H9 (cell line): ENCODE data around the gene PLEK. TPM values are rescaled to one million over a fixed set of nuclear protein-coding genes. Genes with fewer than 3 reads are reported as not detected.

ENCODE experiments used
- DNase-seq: peaks from one replicate; pipeline ENCODE4 v3.0.0-alpha.2; 2017
- H2AFZ ChIP-seq: one replicate; pipeline ENCODE4 v1.6.1; 2013; ENCODE audit warnings: mild to moderate bottlenecking, low read length, control low read depth, moderate library complexity
- H2AK5ac ChIP-seq: 2 replicates; pipeline ENCODE4 v1.6.1; 2013; ENCODE audit warnings: low read length, control low read depth, mixed read lengths; ENCODE audit not compliant: insufficient read length
- H2BK120ac ChIP-seq: one replicate; pipeline ENCODE4 v1.6.1; 2013; ENCODE audit warnings: low read depth, mild to moderate bottlenecking, low read length, control low read depth, inconsistent platforms; ENCODE audit not compliant: poor library complexity, severe bottlenecking
- H2BK12ac ChIP-seq: 2 replicates; pipeline ENCODE4 v1.6.1; 2013; ENCODE audit warnings: low read length, control low read depth, mixed read lengths, low read depth; ENCODE audit not compliant: insufficient read length
- H2BK15ac ChIP-seq: 2 replicates; pipeline ENCODE4 v1.6.1; 2013; ENCODE audit warnings: low read depth, low read length, control low read depth
- H2BK20ac ChIP-seq: one replicate; pipeline ENCODE4 v1.6.1; 2013; ENCODE audit warnings: low read depth, mild to moderate bottlenecking, low read length, control low read depth, inconsistent platforms; ENCODE audit not compliant: poor library complexity, severe bottlenecking
- H2BK5ac ChIP-seq: 2 replicates; pipeline ENCODE4 v1.6.1; 2013; ENCODE audit warnings: low read length, control low read depth, mixed read lengths; ENCODE audit not compliant: insufficient read length
- H3K14ac ChIP-seq: 2 replicates; pipeline ENCODE4 v1.6.1; 2013; ENCODE audit warnings: low read length, control low read depth; ENCODE audit not compliant: insufficient read depth
- H3K18ac ChIP-seq: 2 replicates; pipeline ENCODE4 v1.6.1; 2013; ENCODE audit warnings: low read depth, mild to moderate bottlenecking, mixed read lengths, low read length, control low read depth; ENCODE audit not compliant: insufficient read length
- H3K23ac ChIP-seq: 2 replicates; pipeline ENCODE4 v1.6.1; 2013; ENCODE audit warnings: low read length, control low read depth, mixed read lengths, low read depth; ENCODE audit not compliant: insufficient read length
- H3K23me2 ChIP-seq: 2 replicates; pipeline ENCODE4 v1.6.1; 2013; ENCODE audit warnings: low read depth, mild to moderate bottlenecking, mixed read lengths, low read length, control low read depth; ENCODE audit not compliant: insufficient read length, poor library complexity, severe bottlenecking
- H3K27ac ChIP-seq: 2 replicates; pipeline ENCODE4 v1.5.1; 2013; ENCODE audit warnings: low read length, control low read depth, mixed read lengths, low read depth; ENCODE audit not compliant: insufficient read length
- H3K27me3 ChIP-seq: 2 replicates; pipeline ENCODE4 v1.6.1; 2013; ENCODE audit warnings: low read length, control low read depth, inconsistent platforms; ENCODE audit not compliant: insufficient read depth
- H3K4ac ChIP-seq: 2 replicates; pipeline ENCODE4 v1.6.1; 2013; ENCODE audit warnings: low read depth, mild to moderate bottlenecking, control low read depth, inconsistent platforms, low read length, moderate library complexity
- H3K4me1 ChIP-seq: 2 replicates; pipeline ENCODE4 v1.6.1; 2013; ENCODE audit warnings: low read length, control low read depth, inconsistent platforms; ENCODE audit not compliant: insufficient read depth
- H3K4me2 ChIP-seq: 2 replicates; pipeline ENCODE4 v1.6.1; 2013; ENCODE audit warnings: low read length, control low read depth, mixed read lengths; ENCODE audit not compliant: insufficient read length, insufficient read depth
- H3K56ac ChIP-seq: 2 replicates; pipeline ENCODE4 v1.6.1; 2013; ENCODE audit warnings: low read depth, mild to moderate bottlenecking, mixed read lengths, low read length, control low read depth; ENCODE audit not compliant: insufficient read length
- H3K79me1 ChIP-seq: 2 replicates; pipeline ENCODE4 v1.6.1; 2013; ENCODE audit warnings: low read depth, mild to moderate bottlenecking, moderate library complexity, low read length, control low read depth, inconsistent platforms; ENCODE audit not compliant: insufficient read depth, poor library complexity, severe bottlenecking
- H3K79me2 ChIP-seq: 2 replicates; pipeline ENCODE4 v1.6.1; 2013; ENCODE audit warnings: low read length, control low read depth, inconsistent platforms; ENCODE audit not compliant: insufficient read depth
- H3K9ac ChIP-seq: 2 replicates; pipeline ENCODE4 v1.6.1; 2013; ENCODE audit warnings: low read length, control low read depth, mixed read lengths; ENCODE audit not compliant: insufficient read length; ENCODE audit errors: extremely low read depth
- H3K9me3 ChIP-seq: one replicate; pipeline ENCODE4 v1.6.1; 2013; ENCODE audit warnings: low read depth, low read length, inconsistent platforms; ENCODE audit not compliant: control insufficient read depth
- H3T11ph ChIP-seq: one replicate; pipeline ENCODE4 v1.6.1; 2013; ENCODE audit warnings: mild to moderate bottlenecking, low read length, control low read depth, inconsistent platforms
- H4K20me1 ChIP-seq: one replicate; pipeline ENCODE4 v1.6.1; 2013; ENCODE audit not compliant: control insufficient read depth, insufficient read length, insufficient read depth
- H4K5ac ChIP-seq: 2 replicates; pipeline ENCODE4 v1.6.1; 2013; ENCODE audit warnings: low read depth, mild to moderate bottlenecking, mixed read lengths, low read length, control low read depth; ENCODE audit not compliant: insufficient read length
- H4K8ac ChIP-seq: replicated peaks from 2 replicates; pipeline ENCODE4 v1.6.1; 2013; ENCODE audit warnings: low read length, control low read depth, mixed read lengths, low read depth; ENCODE audit not compliant: insufficient read length
- H4K91ac ChIP-seq: 2 replicates; pipeline ENCODE4 v1.6.1; 2013; ENCODE audit warnings: low read depth, mild to moderate bottlenecking, moderate library complexity, mixed read lengths, low read length, control low read depth; ENCODE audit not compliant: insufficient read length
- H3K27ac Mint-ChIP-seq, 3 experiments: 2 replicates in 2 of 3; 3 replicates in 1 of 3; pipeline ENCODE4 v1.8.0; 2020 to 2021; ENCODE audit warnings: mixed read lengths in 3 of 3, mild to moderate bottlenecking in 1 of 3, moderate library complexity in 1 of 3
- H3K27me3 Mint-ChIP-seq: 2 replicates; pipeline ENCODE4 v1.8.0; 2021; ENCODE audit warnings: low read depth, mild to moderate bottlenecking, moderate library complexity, mixed read lengths
- H3K36me3 Mint-ChIP-seq, 3 experiments: 2 replicates in 2 of 3; 3 replicates in 1 of 3; pipeline ENCODE4 v1.8.0; 2020 to 2021; ENCODE audit warnings: low read depth in 3 of 3, mixed read lengths in 3 of 3; ENCODE audit not compliant: insufficient read depth in 1 of 3
- H3K4me1 Mint-ChIP-seq, 2 experiments: 2 replicates each; pipeline ENCODE4 v1.8.0; 2020; ENCODE audit warnings: mixed read lengths in 2 of 2
- H3K4me3 Mint-ChIP-seq, 2 experiments: 2 replicates in 1 of 2; 3 replicates in 1 of 2; pipeline ENCODE4 v1.8.0; 2020 to 2021; ENCODE audit warnings: mild to moderate bottlenecking in 2 of 2, mixed read lengths in 2 of 2, moderate library complexity in 1 of 2
- H3K9me3 Mint-ChIP-seq, 2 experiments: 2 replicates in 1 of 2; 3 replicates in 1 of 2; pipeline ENCODE4 v1.8.0; 2020; ENCODE audit warnings: mild to moderate bottlenecking in 2 of 2, mixed read lengths in 2 of 2, moderate library complexity in 1 of 2
- CTCF ChIP-seq: fragments of 200-600 bp; sonication (generic); conservative IDR thresholded peaks from 3 replicates; pipeline ENCODE4 v1.8.0; 2021; ENCODE audit warnings: antibody characterized with exemption, mild to moderate bottlenecking
- WGBS: extraction: QIAGEN DNeasy Blood & Tissue Kit; methylation state at CpG from one replicate; pipeline ENCODE4 v1.1.7; 2013; ENCODE audit warnings: missing lambda C conversion rate, low lambda C conversion rate, mixed read lengths; ENCODE audit not compliant: insufficient read length; ENCODE audit errors: extremely low coverage; 5-methylcytosine and 5-hydroxymethylcytosine counted together
- total RNA-seq: library from RNA; stranded (reverse); gene quantifications from 2 replicates; pipeline ENCODE4 v1.2.1, GENCODE V29; 2021

PLEK gene
- total RNA-seq, 1 experiment from 2014 or later: not detected

GRCh38 chr2:68341583-68341982 is 23.5 kb upstream of the PLEK start:
- Histone ChIP-seq H3K23ac (no peak overlapping the region), H2AK5ac (no peak overlapping the region), H2AFZ (no peak overlapping the region), H3T11ph (no peak overlapping the region), H3K4me1 (no peaks in the 10 kb centered on the region), H3K27ac (no peak overlapping the region), H3K23me2 (no peaks in the 10 kb centered on the region), H3K14ac (no peak overlapping the region), H4K91ac (no peak overlapping the region), H4K20me1 (no peaks in the 10 kb centered on the region), H3K18ac (no peak overlapping the region), H3K9ac (no peak overlapping the region), H2BK120ac (no peak overlapping the region), H3K27me3 (no peaks in the 10 kb centered on the region), H3K9me3 (no peaks in the 10 kb centered on the region), H2BK5ac (no peak overlapping the region), H3K4me2 (no peak overlapping the region), H3K79me2 (no peaks in the 10 kb centered on the region), H2BK15ac (no peak overlapping the region), H4K8ac (no peak overlapping the region), H3K79me1 (no peaks in the 10 kb centered on the region), H2BK20ac (no peak overlapping the region), H4K5ac (no peak overlapping the region), H3K4ac (no peak overlapping the region), H3K56ac (no peak overlapping the region), H2BK12ac (no peak overlapping the region)
- no peak overlapping the region for H3K4me3 Mint-ChIP-seq
- H3K36me3 Mint-ChIP-seq: no peaks in the 10 kb centered on the region
- no peak overlapping the region; a peak in 1 of 7 replicates for H3K27ac Mint-ChIP-seq
- H3K4me1 Mint-ChIP-seq: peaks cover 3 to 8% of the 10 kb centered on the region in 2 experiments; a peak in 2 of 4 replicates
- DNase-seq: no peak
- H3K27me3 Mint-ChIP-seq: peaks cover 2% of the 10 kb centered on the region; the same call in 1 of the 2 replicates
- H3K9me3 Mint-ChIP-seq: no peaks in the 10 kb centered on the region
- no peak for TF ChIP-seq CTCF
- WGBS: no CpG with 5 or more reads among the region's 4 CpGs
